Epithelial cell of prostate (primary cell): ENCODE data around the gene UBE2K.
"Not testable (repeated sequence)": the region's sequence is repeated elsewhere in the genome, so short reads cannot be mapped to it uniquely, and the experiment has no call there.

Experiments
- DNase-seq: peaks from one replicate; pipeline ENCODE4 v3.0.0-alpha.2; 2011; ENCODE audit warnings: low read depth, low spot score
- H3K27ac ChIP-seq: fragments of 450-650 bp; 2 replicates; pipeline ENCODE4 v1.5.1; 2017; ENCODE audit warnings: mild to moderate bottlenecking

UBE2K gene

GRCh38 chr4:39697740-39698423 is at the start of gene UBE2K:
Gene UBE2K (plus strand): TSS chr4:39698136. CDS start chr4:39698328, 192 bp downstream.
- H3K27ac ChIP-seq = peak within 1 kb of the TSS; percentile 89
- DNase-seq = no peak

- H3K27ac ChIP-seq = no peak overlapping the region
- DNase-seq = no peak
Measured at GRCh38 chr4:39648213-39648612, 49.7 kb upstream of the UBE2K start.

- H3K27ac ChIP-seq = no peak overlapping the region
- DNase-seq = no peak
Measured at GRCh38 chr4:39648827-39649558, 48.9 kb upstream of the UBE2K start.

- no peak for DNase-seq
- H3K27ac ChIP-seq = no peak overlapping the region
Measured at GRCh38 chr4:39649639-39650265, 48.2 kb upstream of the UBE2K start.

- not testable (repeated sequence) for DNase-seq, H3K27ac ChIP-seq
Measured at GRCh38 chr4:39651586-39651985, 46.4 kb upstream of the UBE2K start.

GRCh38 chr4:39655211-39655610 is 42.7 kb upstream of the UBE2K start:
- no peak for DNase-seq
- no peak overlapping the region for H3K27ac ChIP-seq

- H3K27ac ChIP-seq = no peak overlapping the region
- peak; percentile 34 for DNase-seq
Measured at GRCh38 chr4:39655876-39656275, 42.1 kb upstream of the UBE2K start.

- not testable (repeated sequence) for DNase-seq, H3K27ac ChIP-seq
Measured at GRCh38 chr4:39656638-39657037, 41.3 kb upstream of the UBE2K start.

- no peak overlapping the region for H3K27ac ChIP-seq
- no peak for DNase-seq
Measured at GRCh38 chr4:39657465-39657864, 40.5 kb upstream of the UBE2K start.

- DNase-seq = no peak
- no peak overlapping the region for H3K27ac ChIP-seq
Measured at GRCh38 chr4:39658756-39659155, 39.2 kb upstream of the UBE2K start.

GRCh38 chr4:39660045-39660444 is 37.9 kb upstream of the UBE2K start:
- no peak overlapping the region for H3K27ac ChIP-seq
- no peak for DNase-seq

DNA sequence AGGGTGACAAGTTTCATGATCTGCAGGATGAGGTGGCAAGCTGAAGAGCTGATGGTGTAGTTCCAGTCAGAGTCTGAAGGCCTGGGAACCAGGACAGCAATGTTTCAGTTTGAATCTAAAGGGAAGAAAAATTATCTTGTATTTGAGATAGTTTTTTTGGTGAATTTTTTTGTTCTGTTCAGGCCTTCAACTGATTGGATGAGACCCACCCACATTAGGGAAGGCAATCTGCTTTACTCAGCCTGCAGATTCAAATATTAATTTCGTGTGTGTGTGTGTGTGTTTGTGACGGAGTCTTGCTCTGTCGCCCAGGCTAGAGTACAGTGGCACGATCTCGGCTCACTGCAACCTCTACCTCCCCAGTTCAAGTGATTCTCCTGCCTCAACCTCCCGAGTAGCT is 37.2 kb upstream of the UBE2K start:
- DNase-seq = no peak
- H3K27ac ChIP-seq = no peak overlapping the region

GRCh38 chr4:39662683-39663082 is 35.3 kb upstream of the UBE2K start:
- no peak for DNase-seq
- no peak overlapping the region for H3K27ac ChIP-seq

DNA sequence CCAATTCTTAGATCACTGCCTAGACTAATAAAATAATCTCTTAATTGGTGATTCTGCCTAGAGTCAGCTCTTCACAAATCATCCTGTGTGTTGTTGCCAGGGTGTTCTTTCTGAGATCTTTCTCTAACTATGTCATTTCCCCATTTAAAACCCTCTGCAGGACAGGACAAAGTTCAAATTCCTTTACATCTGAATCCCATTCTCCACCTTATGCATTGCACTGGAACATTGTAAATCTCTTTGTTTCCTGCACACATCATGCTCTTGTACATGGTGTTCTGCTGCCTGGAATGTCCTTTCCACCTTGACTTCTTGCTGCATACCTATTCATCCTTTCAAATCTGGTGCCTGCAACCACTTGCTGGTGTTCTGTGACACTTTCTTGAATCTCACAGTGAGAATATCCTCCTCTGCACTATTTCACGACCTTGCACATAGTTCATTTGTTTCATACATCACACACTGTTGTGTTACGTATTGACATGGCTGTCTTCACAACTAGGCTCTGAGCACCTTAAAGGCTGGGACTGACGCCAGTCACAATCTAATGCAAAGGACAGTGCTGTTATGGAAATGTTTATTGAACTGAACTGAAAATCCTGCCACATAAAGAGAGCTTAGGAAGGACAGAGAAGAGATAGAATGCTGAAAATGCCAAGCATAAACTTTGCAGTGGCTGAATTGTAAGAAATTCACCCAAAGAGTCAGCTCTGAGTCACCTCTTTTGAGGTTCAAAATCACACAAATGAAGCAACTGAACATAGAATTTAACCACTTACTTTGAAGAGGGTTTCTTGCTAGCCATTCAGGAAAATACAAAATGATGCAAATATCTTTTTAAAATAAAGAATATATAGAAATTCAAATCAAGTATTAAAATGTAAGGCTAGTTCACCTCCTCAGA is 32.9 kb upstream of the UBE2K start:
- H3K27ac ChIP-seq = no peak overlapping the region
- DNase-seq = no peak

DNA sequence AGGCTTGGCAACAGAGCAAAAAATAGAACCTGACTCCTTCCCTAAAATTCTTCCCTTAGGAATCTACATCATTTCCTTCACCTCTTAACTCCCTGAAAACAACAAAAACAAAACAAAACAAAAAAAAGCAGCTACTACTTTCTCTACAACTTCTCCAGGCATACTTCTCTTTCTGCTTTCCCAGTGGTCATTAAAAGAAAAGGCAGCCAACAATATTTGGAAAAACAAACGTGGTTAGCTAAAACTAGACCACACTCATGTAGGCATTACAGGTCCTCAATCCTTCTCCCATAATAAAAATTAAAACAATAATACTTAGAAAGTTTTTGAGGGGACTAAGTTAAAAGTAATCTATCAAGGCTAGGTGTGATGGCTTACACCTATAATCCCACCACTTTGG is 30.2 kb upstream of the UBE2K start:
- no peak overlapping the region for H3K27ac ChIP-seq
- DNase-seq = no peak

- H3K27ac ChIP-seq = no peak overlapping the region
- no peak for DNase-seq
Measured at GRCh38 chr4:39668887-39669286, 29.0 kb upstream of the UBE2K start.

DNA sequence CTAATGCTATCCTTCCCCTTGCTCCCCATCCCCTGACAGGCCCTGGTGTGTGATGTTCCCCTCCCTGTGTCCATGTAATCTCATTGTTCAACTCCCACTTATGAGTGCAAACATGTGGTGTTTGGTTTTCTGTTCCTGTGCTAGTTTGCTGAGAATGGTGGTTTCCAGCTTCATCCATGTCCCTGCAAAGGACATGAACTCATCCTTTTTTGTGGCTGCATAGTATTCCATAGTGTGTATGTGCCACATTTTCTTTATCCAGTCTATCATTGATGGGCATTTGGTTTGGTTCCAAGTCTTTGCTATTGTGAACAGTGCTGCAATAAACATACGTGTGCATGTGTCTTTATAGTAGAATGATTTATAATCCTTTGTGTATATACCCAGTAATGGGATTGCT is 27.6 kb upstream of the UBE2K start:
- H3K27ac ChIP-seq, DNase-seq: not testable (repeated sequence)

GRCh38 chr4:39675681-39676080 is 22.3 kb upstream of the UBE2K start:
- H3K27ac ChIP-seq, DNase-seq: not testable (repeated sequence)

DNA sequence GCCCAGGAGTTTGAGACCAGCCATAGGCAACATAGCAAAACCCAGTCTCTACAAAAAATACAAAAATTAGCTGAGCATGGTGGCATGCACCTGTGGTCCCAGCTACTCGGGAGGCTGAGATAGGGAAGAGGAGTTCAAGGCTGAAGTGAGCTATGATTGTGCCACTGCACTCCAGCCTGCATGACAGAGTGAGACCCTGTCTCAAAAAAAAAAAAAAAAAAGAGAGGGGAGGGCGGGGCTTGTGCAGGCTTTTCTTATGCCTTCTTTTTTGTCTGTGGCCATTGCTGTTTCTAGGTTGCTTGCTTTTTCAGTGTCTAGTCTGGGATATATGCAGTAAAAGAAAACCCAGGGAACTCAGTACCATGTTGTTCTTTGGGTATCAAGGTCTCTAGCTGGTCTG is 16.9 kb upstream of the UBE2K start:
- not testable (repeated sequence) for DNase-seq

GRCh38 chr4:39682138-39682537 is 15.8 kb upstream of the UBE2K start:
- no peak for DNase-seq
- H3K27ac ChIP-seq = no peak overlapping the region

More for the DNA sequence above, 16.9 kb upstream of the UBE2K start:
- H3K27ac ChIP-seq = not testable (repeated sequence)
